Measurements from ENCODE around the gene ACSL4. TPM values are rescaled to one million over a fixed set of nuclear protein-coding genes. Genes with fewer than 3 reads are reported as not detected.
"Not testable (repeated sequence)": the region's sequence is repeated elsewhere in the genome, so short reads cannot be mapped to it uniquely, and the experiment has no call there.

Gene ACSL4
- polyA plus RNA-seq (ENCODE audit: insufficient read length in 12 of 12), result 10 to 100 TPM in 11 of 12 donors, not detected in 1; 19.7 to 27.0 (median 23.0) TPM
- long read RNA-seq, donor 1, result 0 reads
- long read RNA-seq, donor 2, full-length matches to known transcripts, result 2 of 2 reads
- long read RNA-seq, donor 2, partial matches to known transcripts, result 0 of 2 reads
- long read RNA-seq, donor 2, other reads (novel, unspliced or antisense), result 0 of 2 reads
- long read RNA-seq, donor 3, full-length matches to known transcripts, result 1 of 1 reads
- long read RNA-seq, donor 3, partial matches to known transcripts, result 0 of 1 reads
- long read RNA-seq, donor 3, other reads (novel, unspliced or antisense), result 0 of 1 reads
- long read RNA-seq, donor 4, result 0 reads
- long read RNA-seq, donor 5, full-length matches to known transcripts, result 1 of 1 reads
- long read RNA-seq, donor 5, partial matches to known transcripts, result 0 of 1 reads
- long read RNA-seq, donor 5, other reads (novel, unspliced or antisense), result 0 of 1 reads
- long read RNA-seq, donor 6, full-length matches to known transcripts, result 1 of 1 reads
- long read RNA-seq, donor 6, partial matches to known transcripts, result 0 of 1 reads
- long read RNA-seq, donor 6, other reads (novel, unspliced or antisense), result 0 of 1 reads
- long read RNA-seq, donor 7, full-length matches to known transcripts, result 1 of 1 reads
- long read RNA-seq, donor 7, partial matches to known transcripts, result 0 of 1 reads
- long read RNA-seq, donor 7, other reads (novel, unspliced or antisense), result 0 of 1 reads
- long read RNA-seq, donor 8, partial matches to known transcripts, result 5 of 6 reads
- long read RNA-seq, donor 8, other reads (novel, unspliced or antisense), result 0 of 6 reads
- long read RNA-seq, donor 9, partial matches to known transcripts, result 0 of 1 reads
- long read RNA-seq, donor 9, other reads (novel, unspliced or antisense), result 0 of 1 reads
- long read RNA-seq, donor 10, full-length matches to known transcripts, result 1 of 1 reads
- long read RNA-seq, donor 10, partial matches to known transcripts, result 0 of 1 reads
- long read RNA-seq, donor 10, other reads (novel, unspliced or antisense), result 0 of 1 reads
- long read RNA-seq, donor 11, result 0 reads

DNA sequence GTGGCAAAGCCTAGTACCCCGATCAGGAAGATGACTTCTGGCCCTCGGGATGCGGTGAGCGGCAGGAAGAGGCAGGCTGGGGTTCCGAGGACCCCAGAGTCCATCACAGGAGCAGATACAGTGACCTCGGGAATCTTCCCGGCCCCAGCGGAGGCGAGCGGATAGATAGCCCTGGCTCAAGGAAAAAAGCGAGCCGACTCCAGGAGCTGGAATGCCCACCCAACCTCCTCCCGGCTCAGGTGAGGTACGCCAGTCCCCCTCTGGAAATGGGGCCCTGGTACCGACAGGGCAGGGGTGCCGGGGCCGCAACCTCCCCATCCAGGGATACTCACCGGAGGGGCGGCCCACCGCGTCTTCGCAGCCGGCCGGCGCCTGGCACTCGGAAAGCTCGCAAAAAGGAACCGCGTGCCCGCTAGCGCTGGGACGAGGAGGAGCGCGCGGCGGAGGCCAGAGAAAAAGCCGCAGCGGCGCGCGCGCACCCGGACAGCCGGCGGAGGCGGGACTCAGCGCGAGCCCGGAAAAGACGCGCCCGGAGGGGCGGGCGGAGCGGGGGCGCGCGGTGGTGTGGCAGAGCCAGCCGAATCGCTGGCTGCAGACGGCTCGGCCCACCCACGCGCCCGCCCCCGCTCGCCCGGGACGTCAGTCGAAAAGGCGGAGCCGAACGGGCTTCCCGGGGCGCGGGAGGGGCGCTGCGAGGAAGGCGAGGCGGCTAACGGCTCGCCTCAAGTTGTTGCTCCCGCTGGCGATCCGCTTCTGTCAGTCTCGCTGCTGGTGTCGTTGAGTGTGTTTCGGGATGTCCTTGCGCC lies at the start of gene ACSL4:
ACSL4 (minus strand) TSS at position 451 of the 806 bp plus-strand sequence. CDS start 49,894 bp downstream, outside the sequence.
- DNase-seq, result peak; percentile 79

DNA sequence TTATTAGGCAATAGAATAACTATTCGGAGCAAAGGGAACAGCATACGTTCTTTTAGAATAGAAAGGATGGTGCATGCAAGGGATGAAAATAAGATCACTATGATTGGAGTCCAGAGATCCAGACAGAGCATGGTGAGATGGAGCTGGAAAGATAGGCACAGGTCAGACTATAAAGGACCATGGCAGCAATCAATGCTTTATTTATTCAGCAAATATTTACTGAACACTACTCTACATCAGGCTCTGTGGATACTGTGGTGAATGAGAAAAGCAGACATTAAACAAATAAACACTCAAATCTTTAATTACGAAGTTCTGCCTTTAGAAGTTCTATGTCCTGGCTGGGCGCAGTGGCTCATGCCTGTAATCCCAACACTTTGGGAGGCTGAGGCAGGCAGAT lies 44.7 kb upstream of the ACSL4 start:
- DNase-seq, result no peak

DNA sequence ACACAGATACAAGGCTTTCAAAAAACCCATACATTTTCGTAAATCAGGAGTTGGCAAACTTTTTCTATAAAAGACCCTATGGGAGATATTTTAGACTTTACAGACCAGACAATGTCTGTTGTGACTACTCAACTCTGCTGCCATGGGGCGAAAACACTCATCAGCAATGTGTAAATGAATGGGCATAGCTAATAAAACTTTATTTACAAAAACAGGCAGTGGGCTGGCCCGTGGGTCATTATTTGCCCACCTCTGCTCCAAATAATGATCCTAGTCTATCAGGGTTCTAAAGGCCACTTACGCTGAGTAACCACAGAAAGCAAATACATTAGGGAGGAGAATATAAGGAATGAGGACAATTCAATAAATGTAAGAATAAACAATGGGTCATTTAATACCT lies 43.9 kb upstream of the ACSL4 start:
- DNase-seq, result no peak

DNA sequence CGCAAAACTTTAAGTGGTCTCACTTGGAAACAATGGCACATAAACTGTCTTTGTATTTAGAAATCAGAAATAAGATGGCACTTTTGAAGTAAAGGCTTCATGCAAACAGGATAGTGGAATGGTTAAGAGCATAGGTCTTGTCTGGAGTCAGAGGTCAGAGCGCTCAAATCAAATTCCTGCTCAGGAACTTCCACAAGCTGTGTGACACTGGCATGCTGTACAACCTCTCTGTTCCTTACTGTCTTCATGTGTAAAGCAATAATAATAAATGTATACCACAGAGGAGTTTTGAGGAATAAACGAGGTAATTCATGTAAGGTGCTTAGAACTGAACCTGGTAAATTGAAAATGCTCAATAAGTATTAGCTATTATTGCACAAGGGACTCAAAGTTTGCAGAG lies 43.4 kb upstream of the ACSL4 start:
- no peak for DNase-seq

DNA sequence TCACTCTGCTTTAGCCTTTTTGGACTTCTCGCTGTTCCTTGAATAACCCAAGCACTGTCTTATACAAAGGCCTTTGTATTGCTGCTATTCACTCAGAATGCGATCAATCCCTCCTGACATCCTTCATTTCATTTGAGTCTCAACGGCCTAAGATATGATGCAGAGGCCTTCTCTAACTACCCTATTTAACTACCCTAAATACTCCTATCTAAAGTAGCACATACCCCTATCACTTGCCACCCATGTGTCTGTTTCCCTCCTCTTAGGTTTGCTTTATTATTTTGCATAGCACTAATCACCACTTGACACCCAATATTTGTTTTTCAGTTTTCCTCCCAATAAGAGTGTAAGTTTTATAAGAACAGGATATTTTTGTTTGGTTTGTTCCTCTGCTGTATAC lies 42.3 kb upstream of the ACSL4 start:
- no peak for DNase-seq

DNA sequence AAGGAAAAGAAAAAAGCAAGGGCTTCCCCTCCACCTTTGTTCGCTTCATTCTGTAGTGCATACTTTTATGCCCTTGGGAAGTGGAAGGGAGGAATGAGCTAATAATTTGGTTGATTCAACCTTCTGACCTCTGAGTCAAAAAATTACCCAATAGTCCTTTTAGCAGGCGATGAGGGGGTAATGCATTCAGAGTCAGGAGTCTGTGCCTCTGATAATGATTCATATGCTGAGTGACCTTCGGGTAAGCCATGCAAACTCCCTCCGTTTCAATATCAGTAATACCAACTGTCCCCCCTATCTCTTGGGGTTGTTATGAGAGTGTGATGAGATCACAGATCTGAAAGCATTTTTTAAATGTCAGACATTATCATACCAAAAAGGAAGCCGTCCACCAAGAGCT lies 41.6 kb upstream of the ACSL4 start:
- no peak for DNase-seq

DNA sequence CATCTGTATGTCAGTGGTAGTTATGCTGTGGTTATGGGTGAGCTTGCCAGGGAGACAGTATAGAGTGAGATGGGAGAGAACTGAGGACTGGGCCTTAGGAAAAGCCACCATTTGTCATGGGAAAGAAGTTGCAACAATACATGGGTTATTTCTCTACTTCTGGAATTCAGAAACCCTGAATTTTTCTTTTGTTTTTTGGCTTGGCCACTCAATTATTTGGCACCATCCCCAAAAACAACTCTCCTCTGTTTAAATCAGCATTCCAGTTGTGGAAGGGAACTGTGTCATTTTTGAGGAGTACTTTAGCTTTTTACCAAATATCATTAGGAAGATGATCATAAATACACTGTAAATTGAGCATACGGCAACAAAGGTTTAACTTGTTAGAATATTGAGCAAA lies 41.1 kb upstream of the ACSL4 start:
- no peak for DNase-seq

DNA sequence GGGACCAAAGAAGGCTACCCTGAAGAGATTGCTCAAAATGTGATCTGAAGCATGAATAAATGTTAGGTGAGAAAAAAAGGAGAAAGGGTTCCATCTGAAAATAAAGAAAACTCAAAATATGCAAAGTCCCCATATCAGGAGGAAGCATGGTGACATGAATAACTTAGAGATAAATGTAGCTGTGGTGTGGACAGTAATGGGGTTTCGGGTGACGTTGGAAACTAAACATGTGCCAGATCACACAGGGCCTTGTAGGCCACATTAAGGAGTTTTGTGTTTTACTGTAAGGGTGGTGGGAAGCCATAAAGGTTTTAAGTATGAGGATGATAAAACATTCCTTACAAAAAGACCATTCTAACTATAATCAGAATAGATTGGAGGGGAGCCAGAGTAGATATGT lies 40.3 kb upstream of the ACSL4 start:
- no peak for DNase-seq

DNA sequence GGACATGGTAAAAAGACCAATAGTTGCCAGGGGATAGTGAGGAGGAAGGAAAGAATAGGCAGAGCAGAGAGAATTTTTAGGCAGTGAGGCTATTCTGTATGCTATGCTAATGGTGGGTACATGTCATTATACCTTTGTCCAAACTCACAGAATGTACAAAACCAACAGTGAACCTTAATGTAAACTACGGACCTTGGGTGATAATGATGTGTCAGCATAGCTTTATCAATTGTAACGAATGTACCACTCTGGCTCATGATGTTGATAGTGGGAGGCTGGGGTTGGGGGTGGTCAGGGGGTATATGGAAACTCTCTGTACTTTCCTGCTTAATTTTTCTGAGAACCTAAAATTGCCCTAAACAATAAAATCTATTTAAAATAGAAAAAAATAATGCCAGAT lies 37.7 kb upstream of the ACSL4 start:
- no peak for DNase-seq

DNA sequence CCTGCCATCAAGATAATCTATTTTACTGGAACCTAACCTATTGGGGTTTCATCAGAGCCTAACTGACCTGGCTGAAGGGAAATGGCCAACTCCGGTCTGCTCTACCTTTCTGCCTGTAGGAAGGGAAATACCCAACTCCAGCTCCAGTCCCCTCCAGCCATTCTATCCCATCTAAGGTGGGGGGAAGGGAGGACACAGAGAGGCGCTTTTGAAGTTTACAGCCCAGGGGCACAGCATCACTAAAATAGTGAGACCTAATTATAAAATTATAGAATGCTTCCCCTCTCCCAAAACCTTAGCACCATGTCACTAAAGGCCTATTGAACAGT lies 27.8 kb upstream of the ACSL4 start:
- DNase-seq, result no peak

DNA sequence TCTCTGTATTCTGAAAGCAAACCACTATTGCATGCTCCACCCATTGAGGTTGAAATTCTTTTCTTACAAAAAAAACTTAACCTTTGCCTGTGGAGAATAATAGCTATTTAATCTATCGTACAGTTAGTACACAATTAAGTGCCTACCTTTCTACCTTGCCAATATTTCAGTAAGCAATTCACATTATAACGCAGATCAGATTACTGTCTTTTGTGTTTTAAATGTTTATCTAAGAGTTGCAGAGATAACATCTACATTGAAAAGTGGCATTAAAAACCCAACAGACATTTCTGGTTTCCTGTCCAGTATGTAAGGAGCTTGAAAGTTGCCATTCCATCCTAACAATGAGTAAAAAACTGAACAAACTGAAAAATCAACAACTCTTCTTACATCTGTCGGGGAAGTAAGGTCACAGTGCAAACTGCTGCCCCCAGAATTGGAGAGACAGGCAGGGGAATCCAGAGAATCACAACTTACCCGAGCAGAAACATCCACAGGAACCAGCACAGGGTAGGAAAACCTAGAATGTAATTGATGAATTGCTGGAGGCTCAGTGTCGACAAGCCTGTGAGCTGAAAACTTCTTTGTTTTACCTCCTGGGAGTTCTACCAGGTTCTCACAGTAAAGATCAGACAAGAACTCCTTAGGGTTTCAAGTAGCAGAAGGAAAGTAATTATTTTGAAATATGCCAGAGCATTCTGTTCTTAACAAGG lies 27.3 kb upstream of the ACSL4 start:
- DNase-seq, result no peak

DNA sequence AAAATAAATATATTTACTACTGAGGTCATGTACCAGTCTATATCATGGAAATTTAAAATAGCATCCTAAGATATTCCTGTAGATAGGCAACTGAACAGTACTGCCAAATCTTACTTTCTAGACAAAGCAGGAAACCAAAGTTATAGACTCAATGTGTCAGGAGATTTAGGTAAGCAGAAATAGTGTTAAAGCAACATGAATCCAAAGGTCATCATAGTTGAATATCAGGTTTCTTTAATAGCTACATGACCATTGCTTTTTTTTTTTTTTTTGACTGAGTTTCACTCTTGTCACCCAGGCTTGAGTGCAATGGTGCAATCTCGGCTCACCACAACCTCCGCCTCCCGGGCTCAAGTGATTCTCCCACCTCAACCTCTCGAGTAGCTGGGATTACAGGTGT lies 20.2 kb upstream of the ACSL4 start:
- no peak for DNase-seq

DNA sequence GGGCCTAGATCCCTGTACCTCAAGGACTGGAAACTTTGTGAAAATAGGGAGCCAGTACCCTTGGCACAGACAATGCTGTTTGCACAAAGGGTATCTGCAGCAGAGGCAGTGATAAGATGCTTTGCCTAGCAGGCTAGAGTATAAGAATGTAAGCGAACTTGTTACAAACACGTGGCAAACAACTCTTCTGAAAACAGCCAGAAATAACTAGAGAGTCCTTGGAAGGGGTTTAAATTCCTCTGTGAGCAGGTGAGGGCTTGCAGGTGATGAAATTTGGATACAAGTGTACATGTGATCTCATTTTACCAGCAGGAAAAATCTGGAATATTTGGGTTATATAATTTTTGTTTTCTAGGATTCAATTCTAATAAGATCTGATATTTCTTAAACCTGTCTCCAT lies 18.6 kb upstream of the ACSL4 start:
- DNase-seq, result no peak

DNA sequence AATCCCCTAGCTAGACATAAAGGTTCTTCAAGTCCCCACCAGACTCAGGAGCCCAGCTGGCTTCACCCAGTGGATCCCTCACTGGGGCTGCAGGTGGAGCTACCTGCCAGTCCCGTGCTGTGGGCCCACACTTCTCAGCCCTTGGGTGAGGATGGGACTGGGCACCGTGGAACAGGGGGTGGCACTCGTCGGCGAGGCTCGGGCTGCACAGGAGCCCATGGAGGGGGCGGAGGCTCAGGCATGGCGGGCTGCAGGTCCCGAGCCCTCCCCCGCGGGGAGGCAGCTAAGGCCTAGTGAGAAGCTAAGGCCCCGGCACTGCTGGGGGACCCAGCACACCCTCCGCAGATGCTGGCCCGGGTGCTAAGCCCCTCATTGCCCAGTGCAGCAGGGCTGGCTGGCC lies 16.1 kb upstream of the ACSL4 start:
- DNase-seq, result no peak

DNA sequence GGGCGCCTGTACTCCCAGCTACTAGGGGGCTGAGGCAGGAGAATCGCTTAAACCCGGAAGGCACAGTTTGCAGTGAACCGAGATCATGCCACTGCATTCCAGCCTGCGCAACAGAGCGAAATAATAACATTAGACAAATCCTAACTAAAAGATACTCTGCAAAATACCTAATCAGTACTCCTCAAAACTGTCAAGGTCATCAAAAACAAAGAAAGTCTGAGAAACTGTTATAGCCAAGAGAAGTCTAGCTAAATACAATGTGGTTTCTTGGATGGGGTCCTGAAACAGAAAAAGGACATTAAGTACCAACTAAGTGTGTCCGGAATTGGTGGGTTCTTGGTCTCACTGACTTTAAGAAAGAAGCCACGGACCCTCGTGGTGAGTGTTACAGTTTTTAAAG lies 14.6 kb upstream of the ACSL4 start:
- DNase-seq, result no peak

DNA sequence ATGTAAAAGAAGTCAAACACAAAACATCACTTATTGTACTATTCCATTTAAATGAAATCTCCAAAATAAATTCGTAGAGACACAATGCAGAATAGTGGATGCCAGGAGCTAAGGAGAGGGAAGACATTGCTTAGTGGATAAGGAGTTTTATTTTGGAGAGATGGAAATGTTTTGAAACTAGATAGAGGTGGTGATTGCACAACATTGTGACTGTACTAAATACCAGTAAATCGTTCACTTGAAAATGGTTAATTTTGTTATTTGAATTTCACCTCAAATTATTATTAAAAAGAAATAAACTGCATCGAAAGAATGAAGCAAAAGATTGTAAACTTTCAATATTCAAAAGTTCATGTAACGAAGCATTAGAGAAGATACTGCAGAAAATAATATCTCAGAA lies 9.7 kb upstream of the ACSL4 start:
- DNase-seq, result no peak

DNA sequence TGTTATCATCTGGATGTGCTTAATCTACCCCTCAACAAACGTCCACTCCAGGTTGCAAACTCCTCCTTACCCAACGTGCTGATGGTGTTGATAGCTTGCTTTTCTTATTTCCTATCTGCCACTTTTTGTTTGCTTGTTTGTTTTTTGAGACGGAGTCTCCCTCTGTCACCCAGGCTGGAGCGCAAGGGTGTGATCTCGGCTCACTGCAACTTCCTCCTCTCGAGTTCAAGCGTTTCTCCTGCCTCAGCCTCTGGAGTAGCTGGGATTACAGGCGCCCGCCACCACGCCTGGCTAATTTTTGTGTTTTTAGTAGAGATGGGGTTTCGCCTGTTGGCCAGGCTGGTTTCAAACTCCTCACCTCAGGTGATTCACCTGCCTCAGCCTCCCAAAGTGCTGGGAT lies 7.8 kb upstream of the ACSL4 start:
- not testable (repeated sequence) for DNase-seq

DNA sequence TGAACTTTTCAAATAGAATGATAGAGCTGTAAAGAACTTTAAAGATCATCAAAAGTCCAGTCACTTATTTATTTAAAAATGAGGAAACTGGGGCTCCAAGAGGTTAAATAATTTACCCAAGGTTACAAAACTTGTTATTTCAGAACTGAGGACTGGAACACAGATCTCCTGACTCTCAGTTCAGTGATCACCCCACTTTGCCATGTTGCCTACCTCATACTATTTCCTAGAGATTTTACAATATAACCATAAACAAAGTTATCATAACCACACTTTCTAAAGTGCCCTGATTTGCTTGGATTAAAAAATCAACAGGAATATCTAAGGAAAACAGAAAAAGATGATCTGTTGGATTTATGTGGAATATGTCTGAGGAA lies 7.4 kb upstream of the ACSL4 start:
- DNase-seq, result no peak

DNA sequence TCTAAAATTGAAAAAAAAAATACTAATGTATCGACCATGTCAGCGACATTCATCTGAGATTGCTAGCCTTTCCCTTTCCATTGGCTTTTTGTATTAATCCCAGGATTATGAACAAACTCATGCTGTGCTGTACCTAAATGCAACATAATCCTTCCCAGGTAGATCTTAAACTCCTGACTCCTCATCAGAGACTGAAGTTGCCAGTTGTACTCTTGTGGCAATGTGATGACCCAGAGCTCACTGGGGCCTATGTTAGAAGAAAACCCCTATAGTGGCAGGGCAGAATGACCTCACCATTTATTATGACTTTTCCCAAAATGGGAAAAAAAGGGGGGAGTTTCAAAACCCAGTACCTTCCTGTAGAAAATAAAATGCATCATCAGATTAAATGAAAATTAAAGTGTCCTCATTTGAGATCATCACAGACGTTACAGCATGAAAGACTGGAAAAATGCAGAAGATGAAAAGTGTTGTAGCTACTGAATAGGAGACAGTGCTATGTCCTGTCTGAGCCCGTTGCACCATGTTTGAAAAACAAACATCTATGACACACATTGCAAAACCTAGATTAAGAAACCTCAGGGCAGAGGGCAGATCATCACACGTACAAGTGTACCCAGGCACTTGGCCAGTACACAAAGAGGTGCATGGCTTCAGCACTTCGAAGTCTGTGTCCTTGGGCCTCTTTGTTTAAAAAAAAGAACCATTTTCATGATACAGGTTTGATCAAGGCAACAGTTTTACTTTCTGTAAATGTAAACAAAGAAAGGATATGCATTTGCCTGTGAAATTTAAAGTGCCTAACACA lies 6.8 kb upstream of the ACSL4 start:
- DNase-seq, result no peak

DNA sequence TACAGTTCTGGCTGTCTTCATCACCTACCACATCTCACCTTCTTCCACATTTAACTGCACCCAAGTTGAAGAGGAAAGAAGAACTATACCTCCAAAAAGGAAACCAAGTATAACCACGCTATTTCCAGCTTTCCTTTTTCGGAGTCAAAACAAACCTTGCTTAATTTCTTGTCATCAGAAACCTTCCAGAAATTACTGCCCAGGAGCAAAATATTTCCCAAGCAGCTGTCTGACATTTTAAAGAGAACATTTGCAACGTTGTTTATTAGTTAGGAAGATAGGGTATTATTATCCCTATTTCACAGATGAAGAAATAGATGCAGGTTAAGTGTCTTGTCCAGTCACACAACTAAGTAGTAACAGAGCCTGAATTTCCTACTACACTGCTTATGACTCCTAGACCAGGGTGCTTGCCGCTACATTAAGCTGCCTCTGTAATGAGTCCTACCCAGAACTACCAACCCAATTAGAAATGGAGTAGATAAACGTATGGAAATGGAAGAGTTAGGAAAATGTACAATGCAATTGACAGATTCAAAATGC lies 2.2 kb upstream of the ACSL4 start:
- DNase-seq, result no peak

All from muscle of arm (tissue), 14 donors.